ENCODE results near the gene SSNA1.

Gene SSNA1

GRCh38 chr9:137173796-137174664 is 14.4 kb upstream of the SSNA1 start:
- TF ChIP-seq, protein P1, sequence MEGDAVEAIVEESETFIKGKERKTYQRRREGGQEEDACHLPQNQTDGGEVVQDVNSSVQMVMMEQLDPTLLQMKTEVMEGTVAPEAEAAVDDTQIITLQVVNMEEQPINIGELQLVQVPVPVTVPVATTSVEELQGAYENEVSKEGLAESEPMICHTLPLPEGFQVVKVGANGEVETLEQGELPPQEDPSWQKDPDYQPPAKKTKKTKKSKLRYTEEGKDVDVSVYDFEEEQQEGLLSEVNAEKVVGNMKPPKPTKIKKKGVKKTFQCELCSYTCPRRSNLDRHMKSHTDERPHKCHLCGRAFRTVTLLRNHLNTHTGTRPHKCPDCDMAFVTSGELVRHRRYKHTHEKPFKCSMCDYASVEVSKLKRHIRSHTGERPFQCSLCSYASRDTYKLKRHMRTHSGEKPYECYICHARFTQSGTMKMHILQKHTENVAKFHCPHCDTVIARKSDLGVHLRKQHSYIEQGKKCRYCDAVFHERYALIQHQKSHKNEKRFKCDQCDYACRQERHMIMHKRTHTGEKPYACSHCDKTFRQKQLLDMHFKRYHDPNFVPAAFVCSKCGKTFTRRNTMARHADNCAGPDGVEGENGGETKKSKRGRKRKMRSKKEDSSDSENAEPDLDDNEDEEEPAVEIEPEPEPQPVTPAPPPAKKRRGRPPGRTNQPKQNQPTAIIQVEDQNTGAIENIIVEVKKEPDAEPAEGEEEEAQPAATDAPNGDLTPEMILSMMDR (conservative IDR thresholded peaks at IDR 0.05; ENCODE audit: control insufficient read depth, insufficient read depth, low read depth, low read length): no peak
- no peak for DNase-seq (ENCODE audit: low read depth)
- no peak overlapping the region for H3K4me3 ChIP-seq (ENCODE audit: control insufficient read depth, low read depth, low read length)

GRCh38 chr9:137174722-137175293 is 13.7 kb upstream of the SSNA1 start:
- TF ChIP-seq, protein P1 (conservative IDR thresholded peaks at IDR 0.05; ENCODE audit: control insufficient read depth, insufficient read depth, low read depth, low read length): no peak
- H3K4me3 ChIP-seq (ENCODE audit: control insufficient read depth, low read depth, low read length): no peak overlapping the region
- no peak for DNase-seq (ENCODE audit: low read depth)

DNA sequence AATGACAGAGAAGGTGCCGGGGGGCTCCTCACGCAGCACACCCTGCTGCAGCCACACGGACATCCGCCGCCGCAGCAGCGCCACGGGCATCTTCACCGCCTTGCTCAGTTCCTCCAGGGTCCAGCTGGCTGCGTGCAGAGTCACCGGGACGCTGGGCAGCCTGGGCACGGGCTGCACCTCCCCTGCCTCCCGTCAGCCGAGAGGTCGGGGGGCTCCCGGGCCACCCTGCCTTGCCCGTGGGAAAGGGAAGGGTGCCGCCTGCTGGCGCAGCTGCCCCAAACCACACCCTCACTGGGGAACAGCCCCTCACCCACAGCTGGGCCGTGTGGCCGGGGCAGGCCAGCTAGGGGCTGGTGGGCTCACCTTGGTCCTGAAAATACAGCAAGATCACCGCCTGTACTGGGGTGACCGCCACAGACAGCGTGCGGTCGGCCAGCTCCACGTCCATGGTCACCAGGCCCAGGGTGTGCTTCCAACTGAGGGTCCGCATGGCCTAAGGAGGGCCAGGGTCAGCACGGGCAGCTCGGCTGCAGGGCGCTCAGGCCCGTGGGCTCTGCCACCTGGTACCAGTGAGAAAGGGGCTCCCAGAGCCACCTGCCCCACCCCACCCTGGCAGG is 13.0 kb upstream of the SSNA1 start:
- TF ChIP-seq, protein P1 (conservative IDR thresholded peaks at IDR 0.05; ENCODE audit: control insufficient read depth, insufficient read depth, low read depth, low read length): no peak
- H3K4me3 ChIP-seq (ENCODE audit: control insufficient read depth, low read depth, low read length): no peak overlapping the region
- DNase-seq (ENCODE audit: low read depth): no peak

- TF ChIP-seq, protein P1 (conservative IDR thresholded peaks at IDR 0.05; ENCODE audit: control insufficient read depth, insufficient read depth, low read depth, low read length): peak; percentile 71
- H3K4me3 ChIP-seq (ENCODE audit: control insufficient read depth, low read depth, low read length): no peak overlapping the region
- peak; percentile 34 for DNase-seq (ENCODE audit: low read depth)
Measured at GRCh38 chr9:137176302-137177182, 11.9 kb upstream of the SSNA1 start.

DNA sequence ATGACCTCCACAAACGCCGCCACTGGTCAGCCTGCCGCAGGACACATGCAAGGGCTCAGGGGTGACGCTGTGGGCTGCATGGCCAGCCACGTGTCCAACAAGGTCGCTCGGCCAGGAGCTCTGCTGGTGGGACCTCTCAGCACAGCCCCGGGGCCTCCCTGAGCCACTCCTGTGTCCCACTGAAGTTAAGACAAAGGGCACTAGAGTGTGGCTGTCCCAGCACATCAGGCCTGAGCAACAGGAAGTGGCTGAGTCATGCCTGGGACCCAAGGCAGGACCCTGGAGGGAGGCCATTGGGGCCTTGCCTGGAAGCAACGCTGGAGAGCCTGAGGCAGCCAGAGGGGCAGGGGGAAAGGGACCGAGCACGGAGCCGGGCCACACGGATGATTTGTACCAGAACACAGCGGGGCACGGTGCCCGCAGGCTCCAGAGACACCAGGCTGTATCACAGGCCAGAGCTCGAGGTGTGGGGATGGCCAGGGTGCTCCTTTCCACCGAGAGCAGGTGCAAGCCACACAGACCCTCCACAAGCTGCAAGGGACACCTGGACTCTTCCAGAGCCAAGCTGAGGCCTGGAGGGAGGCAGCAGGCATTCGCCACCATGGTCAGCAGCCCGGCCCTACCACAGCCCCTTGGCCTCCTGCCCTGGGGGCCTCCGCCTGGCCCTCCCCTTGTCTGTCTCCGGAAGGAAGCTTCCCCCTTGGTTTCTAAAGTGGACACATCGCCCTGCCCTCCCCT is 10.1 kb upstream of the SSNA1 start:
- TF ChIP-seq, protein P1 (conservative IDR thresholded peaks at IDR 0.05; ENCODE audit: control insufficient read depth, insufficient read depth, low read depth, low read length): no peak
- no peak for DNase-seq (ENCODE audit: low read depth)
- H3K4me3 ChIP-seq (ENCODE audit: control insufficient read depth, low read depth, low read length): no peak overlapping the region

Data from fibroblast of mammary gland (primary cell).